ENCODE data around the gene NAGK.

- TF ChIP-seq POLR2A (conservative IDR thresholded peaks at IDR 0.05), result no peak
- TF ChIP-seq ZFX (CRISPR knock-in tag; IDR thresholded peaks at IDR 0.05), result no peak
- no peak for TF ChIP-seq EZH2 (IDR thresholded peaks at IDR 0.05; ENCODE audit: borderline replicate concordance, low read depth, low read length)
- TF ChIP-seq ZNF212 (CRISPR knock-in tag; IDR thresholded peaks at IDR 0.05), result no peak
- TF ChIP-seq POLR2AphosphoS5 (IDR thresholded peaks at IDR 0.05; ENCODE audit: control insufficient read depth, insufficient read depth, low read depth, low read length), result no peak
- no peak for TF ChIP-seq ATF3 (IDR thresholded peaks at IDR 0.05)
- no peak for TF ChIP-seq ATF3 (CRISPR knock-in tag; conservative IDR thresholded peaks at IDR 0.05)
- no peak for TF ChIP-seq CBFB (CRISPR knock-in tag; IDR thresholded peaks at IDR 0.05)
- no peak for TF ChIP-seq NBN (IDR thresholded peaks at IDR 0.05; ENCODE audit: low read depth)
- no peak for TF ChIP-seq BRF2 (IDR thresholded peaks at IDR 0.05; ENCODE audit: borderline replicate concordance, insufficient read depth, insufficient read length)
- no peak for TF ChIP-seq CHD2 (IDR thresholded peaks at IDR 0.05; ENCODE audit: low read depth, low read length)
- TF ChIP-seq MGA (IDR thresholded peaks at IDR 0.05), result no peak
- no peak for TF ChIP-seq ZNF197 (CRISPR knock-in tag; IDR thresholded peaks at IDR 0.05; ENCODE audit: low read depth)
- no peak for TF ChIP-seq RUNX1 (IDR thresholded peaks at IDR 0.05; ENCODE audit: low read depth)
These were observed 53.0 kb downstream of the NAGK start for GRCh38 chr2:71121479-71121878.

All from K562 (cell line).